ENCODE measurements around the gene ASXL2.
"Not testable (repeated sequence)": the region's sequence is repeated elsewhere in the genome, so short reads cannot be mapped to it uniquely, and the experiment has no call there.

DNA sequence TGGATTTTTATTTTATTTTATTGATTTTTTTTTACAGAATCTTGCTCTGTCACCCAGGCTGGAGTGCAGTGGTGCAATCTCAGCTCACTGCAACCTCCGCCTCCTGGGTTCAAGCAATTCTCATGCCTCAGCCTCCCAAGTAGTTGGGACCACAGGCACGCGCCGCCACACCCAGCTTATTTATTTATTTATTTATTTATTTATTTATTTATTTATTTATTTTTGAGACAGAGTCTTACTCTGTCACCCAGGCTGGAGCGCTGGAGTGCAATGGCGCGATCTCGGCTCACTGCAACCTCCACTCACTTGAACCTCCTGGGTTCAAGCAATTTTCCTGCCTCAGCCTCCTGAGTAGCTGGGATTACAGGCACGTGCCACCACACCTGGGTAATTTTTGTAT, 18.0 kb upstream of the ASXL2 start:
- not testable (repeated sequence) for TF ChIP-seq EZH2 (IDR thresholded peaks at IDR 0.05; ENCODE audit: borderline replicate concordance, insufficient read depth, low read length, poor library complexity, severe bottlenecking); CTCF (IDR thresholded peaks at IDR 0.05; ENCODE audit: poor library complexity, severe bottlenecking); TAF1 (IDR thresholded peaks at IDR 0.05; ENCODE audit: low read depth); POLR2AphosphoS5 (IDR thresholded peaks at IDR 0.05); EP300 (conservative IDR thresholded peaks at IDR 0.05; ENCODE audit: poor library complexity, severe bottlenecking); REST (IDR thresholded peaks at IDR 0.05; ENCODE audit: borderline replicate concordance)

Measured in neural cell (in vitro differentiated cells).